GM21528 (cell line): Measurements from ENCODE around the gene MERTK.

Experiments used
- ATAC-seq: cut with Tn5 transposase; IDR thresholded peaks from one replicate; pipeline ENCODE4 v1.9.1; 2021; ENCODE audit warnings: mild to moderate bottlenecking, moderate library complexity; ENCODE audit not compliant: unreplicated experiment, low FRiP score

The MERTK gene

GRCh38 chr2:111973701-111974100 is 75.3 kb downstream of the MERTK start:
- ATAC-seq: no peak

GRCh38 chr2:111975053-111975552 is 76.7 kb downstream of the MERTK start:
- no peak for ATAC-seq

GRCh38 chr2:111975819-111976218 is 77.4 kb downstream of the MERTK start:
- no peak for ATAC-seq

GRCh38 chr2:111977240-111977639 is 78.8 kb downstream of the MERTK start:
- ATAC-seq: no peak

- no peak for ATAC-seq
Observed at GRCh38 chr2:111978452-111979170, 80.2 kb downstream of the MERTK start.

GRCh38 chr2:111981666-111982065 is 83.3 kb downstream of the MERTK start:
- no peak for ATAC-seq

GRCh38 chr2:111982822-111983221 is 84.4 kb downstream of the MERTK start:
- no peak for ATAC-seq

- no peak for ATAC-seq
Observed at GRCh38 chr2:111983478-111984212, 85.2 kb downstream of the MERTK start.

GRCh38 chr2:111984213-111984604 is 85.8 kb downstream of the MERTK start:
- ATAC-seq: no peak

- ATAC-seq: no peak
Observed at GRCh38 chr2:111985514-111985913, 87.1 kb downstream of the MERTK start.

- ATAC-seq: no peak
Observed at GRCh38 chr2:111986116-111986900, 87.9 kb downstream of the MERTK start.

- ATAC-seq: no peak
Observed at GRCh38 chr2:111990375-111990774, 92.0 kb downstream of the MERTK start.

- no peak for ATAC-seq
Observed at GRCh38 chr2:111990856-111991255, 92.4 kb downstream of the MERTK start.

GRCh38 chr2:111994042-111994441 is 95.6 kb downstream of the MERTK start:
- ATAC-seq: no peak

- ATAC-seq: no peak
Observed at GRCh38 chr2:111995148-111995547, 96.7 kb downstream of the MERTK start.

GRCh38 chr2:111999809-112000208 is 101.4 kb downstream of the MERTK start:
- ATAC-seq: no peak

- ATAC-seq: no peak
Observed at GRCh38 chr2:112000399-112001135, 102.2 kb downstream of the MERTK start.

- no peak for ATAC-seq
Observed at GRCh38 chr2:112001136-112001715, 102.8 kb downstream of the MERTK start.

GRCh38 chr2:112001942-112002341 is 103.5 kb downstream of the MERTK start:
- no peak for ATAC-seq
